HCT116 (cell line): Measurements from ENCODE around the gene PLG.
"Not testable (repeated sequence)": the region's sequence is repeated elsewhere in the genome, so short reads cannot be mapped to it uniquely, and the experiment has no call there.

Experiments used
- ELF1 ChIP-seq: IDR thresholded peaks from 2 replicates; pipeline ENCODE4 v1.6.1; 2012; ENCODE audit warnings: low read depth, borderline replicate concordance
- POLR2A ChIP-seq: IDR thresholded peaks from 2 replicates; pipeline ENCODE4 v1.7.0; 2011; ENCODE audit warnings: borderline replicate concordance; ENCODE audit not compliant: insufficient read depth, insufficient read length; ENCODE audit errors: extremely low read depth

- TF ChIP-seq POLR2A, ELF1: not testable (repeated sequence)
Measured at GRCh38 chr6:160676418-160676817, 25.6 kb upstream of the PLG start.
